HG03520 (cell line): ENCODE measurements around the gene HIVEP3.

Experiments
- ATAC-seq: cut with Tn5 transposase; IDR thresholded peaks from one replicate; pipeline ENCODE4 v1.9.1; 2021; ENCODE audit warnings: mild to moderate bottlenecking, moderate library complexity; ENCODE audit not compliant: unreplicated experiment

HIVEP3 gene

GRCh38 chr1:41819069-41819468 lies 99.7 kb downstream of the HIVEP3 start:
- ATAC-seq = no peak

- no peak for ATAC-seq
These were observed 102.7 kb downstream of the HIVEP3 start for GRCh38 chr1:41816061-41816460.

GRCh38 chr1:41813755-41814745 lies 104.7 kb downstream of the HIVEP3 start:
- no peak for ATAC-seq

- no peak for ATAC-seq
These were observed 105.5 kb downstream of the HIVEP3 start for GRCh38 chr1:41813226-41813625.

- ATAC-seq = no peak
These were observed 106.3 kb downstream of the HIVEP3 start for GRCh38 chr1:41812453-41812852.

- ATAC-seq = no peak
These were observed 106.7 kb downstream of the HIVEP3 start for GRCh38 chr1:41812051-41812450.

- ATAC-seq = no peak
These were observed 107.5 kb downstream of the HIVEP3 start for GRCh38 chr1:41811051-41811795.

GRCh38 chr1:41810446-41810845 lies 108.3 kb downstream of the HIVEP3 start:
- no peak for ATAC-seq

GRCh38 chr1:41809692-41810091 lies 109.0 kb downstream of the HIVEP3 start:
- no peak for ATAC-seq

GRCh38 chr1:41807390-41807789 lies 111.3 kb downstream of the HIVEP3 start:
- ATAC-seq = no peak

GRCh38 chr1:41806472-41807155 lies 112.1 kb downstream of the HIVEP3 start:
- no peak for ATAC-seq

GRCh38 chr1:41805771-41806471 lies 112.8 kb downstream of the HIVEP3 start:
- no peak for ATAC-seq

- ATAC-seq = no peak
These were observed 114.5 kb downstream of the HIVEP3 start for GRCh38 chr1:41804176-41804575.

- ATAC-seq = no peak
These were observed 115.1 kb downstream of the HIVEP3 start for GRCh38 chr1:41803656-41804055.

- ATAC-seq = no peak
These were observed 115.9 kb downstream of the HIVEP3 start for GRCh38 chr1:41802532-41803501.

GRCh38 chr1:41800311-41800829 lies 118.4 kb downstream of the HIVEP3 start:
- ATAC-seq = no peak

- ATAC-seq = no peak
These were observed 119.0 kb downstream of the HIVEP3 start for GRCh38 chr1:41799723-41800122.

GRCh38 chr1:41799205-41799604 lies 119.5 kb downstream of the HIVEP3 start:
- no peak for ATAC-seq

GRCh38 chr1:41795205-41795762 lies 123.4 kb downstream of the HIVEP3 start:
- ATAC-seq = no peak
